DMS79 treated with DMSO at 0.1 percent for 48 hours (cell line): ENCODE results near the gene NKG7.

Experiments
- DNase-seq: peaks from one replicate; lab custom pipeline; 2025; lab: John Stamatoyannopoulos, UW

The NKG7 gene

DNA sequence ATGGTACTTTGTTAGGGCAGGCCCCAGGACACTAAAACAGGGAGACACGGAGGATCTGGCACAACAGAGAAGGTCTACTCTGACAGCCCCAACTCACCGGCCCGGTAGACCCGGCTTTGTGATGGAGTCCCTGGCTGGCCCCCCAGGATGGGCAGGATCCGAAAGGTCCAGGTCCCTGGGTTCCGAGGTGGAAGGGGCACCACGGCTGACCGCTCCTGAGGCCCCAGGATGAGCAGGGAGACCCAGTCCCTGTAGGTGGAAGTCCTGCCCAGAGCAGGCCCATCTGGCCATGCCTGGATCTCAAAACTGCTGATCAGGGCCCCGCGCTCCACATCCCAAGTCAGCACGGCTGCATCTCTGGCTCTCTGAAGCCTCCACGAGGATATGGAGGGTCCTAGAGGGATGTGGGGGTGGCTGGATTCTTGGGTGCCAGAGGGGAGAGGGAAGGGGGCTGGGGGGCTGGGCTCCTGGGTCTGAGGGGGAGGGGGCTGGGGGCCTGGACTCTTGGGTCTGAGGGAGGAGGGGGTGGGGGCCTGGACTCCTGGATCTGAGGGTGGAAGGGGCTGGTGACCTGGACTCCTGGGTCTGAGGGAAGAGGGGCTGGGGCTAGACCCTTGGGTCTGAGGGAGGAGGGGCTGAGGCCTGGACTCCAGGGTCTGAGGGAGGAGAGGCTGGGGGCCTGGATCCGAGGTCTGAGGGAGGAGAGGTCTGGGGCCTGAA is 35.2 kb downstream of the NKG7 start:
- no peak for DNase-seq

DNA sequence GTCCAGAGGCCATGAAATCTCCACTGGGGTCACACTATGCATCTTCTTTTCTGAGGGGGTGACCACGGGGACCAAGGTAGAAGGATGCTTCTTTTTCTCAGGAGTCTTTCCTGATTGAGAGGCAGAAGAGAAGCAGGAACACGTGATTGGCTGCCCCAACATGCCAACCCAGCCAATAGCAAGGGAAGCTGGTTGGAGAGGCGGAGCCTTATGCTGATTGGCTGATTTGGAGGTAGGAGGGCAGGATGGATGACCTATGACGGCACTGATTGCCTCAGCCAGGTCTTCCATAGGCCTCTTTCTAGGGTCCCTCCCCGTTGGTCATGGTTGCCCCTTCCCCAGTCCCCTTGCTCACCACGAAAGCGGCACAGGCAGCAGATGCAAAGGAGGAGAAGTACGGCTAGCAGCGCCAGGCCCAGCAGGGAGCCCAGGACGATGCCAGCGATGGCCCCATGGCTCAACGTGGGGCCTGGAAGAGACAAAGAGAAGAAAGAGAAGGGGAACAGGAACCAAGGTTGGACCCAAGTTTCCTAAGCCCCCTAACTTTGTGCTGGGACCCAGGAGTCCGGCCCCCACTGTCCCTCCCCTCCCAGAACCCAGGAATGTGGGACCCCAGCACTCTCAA is 38.5 kb downstream of the NKG7 start:
- DNase-seq: no peak

DNA sequence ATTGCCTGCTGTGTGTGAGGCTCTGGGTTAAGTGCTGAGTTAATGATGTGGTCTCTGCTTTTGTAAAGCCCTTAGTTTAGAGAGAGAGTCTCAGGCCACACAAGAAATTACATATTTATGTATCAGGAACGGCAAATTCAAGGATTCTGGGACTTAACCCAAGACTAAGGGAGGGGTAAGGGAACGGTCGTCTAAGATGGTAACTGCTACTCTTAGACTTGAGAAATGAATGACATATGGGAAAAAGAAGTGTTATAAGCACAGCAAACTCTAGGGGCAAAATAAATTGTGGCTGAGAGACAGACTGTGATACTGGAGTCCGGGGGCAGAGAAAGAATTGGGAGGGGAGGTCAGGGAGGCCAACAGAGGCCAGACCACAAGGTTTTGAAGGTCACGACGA is 40.7 kb downstream of the NKG7 start:
- no peak for DNase-seq

DNA sequence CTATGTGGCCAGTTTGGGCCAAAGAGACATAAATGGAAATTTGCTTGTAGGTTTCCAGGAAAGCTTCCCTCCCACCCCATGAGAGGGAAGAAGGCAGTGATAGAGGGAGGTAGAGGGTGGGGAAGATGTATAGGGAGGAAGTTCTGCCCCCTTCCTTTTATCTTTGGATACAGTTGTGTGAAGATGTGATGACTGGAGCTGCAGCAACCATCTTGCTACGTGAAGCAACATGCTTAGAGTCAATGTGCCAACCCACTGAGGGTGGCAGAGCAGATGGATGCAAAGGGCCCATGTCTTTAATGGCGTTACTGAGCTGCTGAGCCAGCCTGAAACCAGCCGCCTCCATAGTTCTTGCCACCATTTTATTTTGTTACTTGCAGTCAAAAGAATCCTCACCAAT is 41.3 kb downstream of the NKG7 start:
- no peak for DNase-seq

DNA sequence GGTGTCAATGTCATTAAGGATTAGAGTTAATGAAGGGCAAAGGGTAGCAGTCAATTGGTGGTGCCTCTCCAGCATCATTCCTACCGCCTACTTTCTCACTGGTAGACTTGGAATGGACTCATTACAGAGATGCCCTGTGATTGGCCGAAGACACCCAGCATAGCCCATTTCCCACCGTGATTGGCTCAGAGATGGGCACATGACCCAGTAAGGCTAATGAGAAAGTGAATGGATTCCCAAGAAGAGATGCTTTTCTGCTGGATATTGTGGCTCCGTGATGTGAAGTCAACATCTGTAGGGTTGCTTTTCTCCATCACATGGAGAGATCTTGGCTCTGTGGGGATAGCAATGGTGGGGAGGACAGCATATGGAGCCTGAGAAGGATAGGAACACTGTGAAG is 42.1 kb downstream of the NKG7 start:
- DNase-seq: no peak

DNA sequence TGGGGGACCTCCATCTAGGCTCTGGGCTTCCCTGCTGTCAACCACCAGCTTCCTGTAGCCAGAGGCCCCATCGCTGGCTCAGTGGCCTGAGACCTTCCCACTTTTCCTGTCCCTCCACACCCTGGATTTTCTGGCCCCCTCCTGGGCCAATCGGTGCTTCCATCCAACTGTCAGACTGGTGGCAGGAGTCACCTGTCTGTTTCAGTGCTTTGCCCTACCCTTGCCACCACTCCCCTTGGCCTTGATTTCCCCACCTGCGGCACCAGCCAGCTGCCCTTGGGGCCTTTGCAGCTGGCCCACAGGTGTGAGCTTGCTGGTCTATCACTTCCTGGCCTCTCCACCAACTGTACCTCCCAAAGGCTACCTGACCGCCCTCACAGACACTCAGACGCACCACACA is 43.0 kb downstream of the NKG7 start:
- DNase-seq: no peak

DNA sequence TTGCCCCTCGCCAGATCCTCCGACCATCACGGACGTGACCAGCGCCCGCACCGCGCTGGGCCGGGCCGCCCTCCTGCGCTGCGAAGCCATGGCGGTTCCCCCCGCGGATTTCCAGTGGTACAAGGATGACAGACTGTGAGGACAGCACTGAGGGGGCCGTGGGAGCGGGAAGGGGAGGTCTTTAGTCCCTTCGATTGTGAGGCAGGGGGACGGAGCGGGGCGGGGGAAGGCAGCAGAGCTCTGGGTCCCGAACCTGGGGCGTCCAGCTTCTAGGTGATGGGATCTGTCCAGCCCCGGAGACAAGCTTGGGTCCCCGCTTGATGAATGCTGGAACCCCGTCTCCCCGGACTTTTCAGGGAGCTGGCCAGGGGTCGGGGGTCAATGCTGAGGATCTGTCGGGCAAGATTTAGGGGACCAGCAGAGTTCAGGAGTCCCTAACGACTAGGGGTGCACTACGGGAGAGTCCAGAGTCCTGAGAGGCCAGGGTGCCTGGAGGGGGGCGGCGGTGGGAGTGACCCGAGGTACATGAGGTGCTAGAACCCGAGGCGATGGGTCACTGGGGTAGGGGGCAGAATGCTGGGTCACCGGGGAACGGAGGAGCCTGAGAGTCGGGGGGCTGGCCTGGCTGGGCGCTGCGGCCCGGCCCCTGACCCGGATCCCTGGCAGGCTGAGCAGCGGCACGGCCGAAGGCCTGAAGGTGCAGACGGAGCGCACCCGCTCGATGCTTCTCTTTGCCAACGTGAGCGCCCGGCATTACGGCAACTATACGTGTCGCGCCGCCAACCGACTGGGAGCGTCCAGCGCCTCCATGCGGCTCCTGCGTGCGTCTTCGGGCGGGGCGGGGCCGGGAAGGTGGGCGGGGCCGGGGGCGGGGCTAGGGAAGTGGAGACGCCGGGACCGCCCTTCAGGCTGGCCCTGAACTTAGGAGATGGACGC is 45.1 kb downstream of the NKG7 start:
- DNase-seq: no peak

DNA sequence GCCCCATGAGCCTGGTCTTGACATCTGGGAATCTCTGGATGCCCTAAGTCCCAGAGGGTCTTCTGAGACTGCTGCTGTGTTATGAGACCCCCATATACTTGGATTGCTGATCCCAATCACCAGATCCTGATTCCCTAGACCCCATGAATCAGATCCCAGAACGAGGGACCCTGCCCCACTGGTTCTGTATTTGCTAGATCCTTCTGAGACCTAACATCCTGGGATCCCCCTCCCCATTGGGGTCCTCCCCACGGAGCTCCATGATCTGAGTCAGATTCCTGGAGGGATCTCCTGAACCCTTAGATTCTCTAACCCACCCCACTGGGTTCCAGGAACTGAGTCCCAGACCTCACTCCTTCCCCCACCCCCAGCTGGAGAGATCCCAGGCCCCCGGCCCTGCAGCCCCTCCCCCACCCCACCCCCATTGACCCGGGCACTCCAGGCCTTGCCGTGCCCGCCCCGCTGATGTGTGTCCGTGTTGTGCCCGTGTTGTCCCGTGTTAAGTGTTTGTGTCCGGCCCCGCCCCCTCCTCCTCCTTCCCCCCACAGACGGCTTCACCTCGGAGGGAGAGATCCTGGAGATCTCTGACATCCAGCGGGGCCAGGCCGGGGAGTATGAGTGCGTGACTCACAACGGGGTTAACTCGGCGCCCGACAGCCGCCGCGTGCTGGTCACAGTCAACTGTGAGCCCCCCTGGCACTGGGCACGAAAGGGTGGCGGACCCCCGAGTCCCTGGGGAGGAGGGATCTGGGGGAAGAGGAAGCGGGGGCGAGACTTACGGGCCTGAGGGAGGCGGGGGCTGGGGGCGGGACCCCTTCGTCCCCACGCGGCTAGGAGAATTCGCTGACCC is 46.0 kb downstream of the NKG7 start:
- DNase-seq: no peak

DNA sequence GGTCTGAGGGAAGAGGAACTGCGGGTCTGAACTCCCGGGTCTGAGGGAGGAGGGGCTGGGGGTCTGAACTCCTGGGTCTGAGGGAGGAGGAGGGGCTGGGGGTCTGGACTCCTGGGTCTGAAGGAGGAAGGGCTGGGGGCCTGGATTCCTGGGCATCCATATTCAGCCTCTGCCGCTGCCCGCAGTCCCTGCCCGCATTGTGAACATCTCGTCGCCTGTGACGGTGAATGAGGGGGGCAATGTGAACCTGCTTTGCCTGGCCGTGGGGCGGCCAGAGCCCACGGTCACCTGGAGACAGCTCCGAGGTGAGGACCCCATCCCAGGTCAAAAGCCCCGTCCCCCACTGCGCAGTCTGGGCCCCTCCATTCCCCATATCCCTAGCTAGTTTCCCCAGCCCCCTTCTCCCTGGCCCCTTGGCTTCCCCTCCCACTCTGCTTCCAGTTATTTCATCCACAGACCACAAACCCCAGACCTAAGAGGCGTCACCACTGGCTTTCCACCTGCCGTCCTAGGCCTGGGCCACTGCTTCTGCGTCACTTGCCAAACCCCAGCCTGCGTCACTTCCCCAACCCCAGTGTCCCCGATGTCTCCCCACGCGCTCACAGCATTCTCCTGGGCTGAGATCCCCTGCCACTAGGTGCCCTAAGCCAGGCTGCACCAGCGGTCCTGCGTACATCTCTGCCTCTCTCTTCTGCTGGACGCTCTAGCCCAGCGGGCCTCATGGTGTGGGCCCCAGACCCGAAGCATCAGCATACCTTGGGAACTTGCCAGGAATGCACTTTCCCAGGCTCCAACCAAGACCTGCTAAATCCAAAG is 47.1 kb downstream of the NKG7 start:
- no peak for DNase-seq

DNA sequence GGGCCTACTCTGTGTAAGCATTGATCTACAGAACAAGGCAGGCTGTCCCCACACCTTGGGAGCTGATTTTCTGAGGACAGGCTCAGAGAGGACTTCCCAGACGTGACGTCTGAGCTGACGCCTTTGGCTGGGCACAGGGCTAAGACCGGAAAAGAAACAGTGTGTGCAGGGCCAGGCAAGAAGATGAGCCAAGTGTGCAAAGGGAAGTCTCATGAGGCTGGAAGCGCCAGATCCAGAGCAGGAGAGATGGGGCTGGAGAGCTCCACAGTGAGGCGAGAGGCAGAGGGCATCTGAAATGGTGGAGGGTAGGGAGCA is 48.3 kb downstream of the NKG7 start:
- no peak for DNase-seq

DNA sequence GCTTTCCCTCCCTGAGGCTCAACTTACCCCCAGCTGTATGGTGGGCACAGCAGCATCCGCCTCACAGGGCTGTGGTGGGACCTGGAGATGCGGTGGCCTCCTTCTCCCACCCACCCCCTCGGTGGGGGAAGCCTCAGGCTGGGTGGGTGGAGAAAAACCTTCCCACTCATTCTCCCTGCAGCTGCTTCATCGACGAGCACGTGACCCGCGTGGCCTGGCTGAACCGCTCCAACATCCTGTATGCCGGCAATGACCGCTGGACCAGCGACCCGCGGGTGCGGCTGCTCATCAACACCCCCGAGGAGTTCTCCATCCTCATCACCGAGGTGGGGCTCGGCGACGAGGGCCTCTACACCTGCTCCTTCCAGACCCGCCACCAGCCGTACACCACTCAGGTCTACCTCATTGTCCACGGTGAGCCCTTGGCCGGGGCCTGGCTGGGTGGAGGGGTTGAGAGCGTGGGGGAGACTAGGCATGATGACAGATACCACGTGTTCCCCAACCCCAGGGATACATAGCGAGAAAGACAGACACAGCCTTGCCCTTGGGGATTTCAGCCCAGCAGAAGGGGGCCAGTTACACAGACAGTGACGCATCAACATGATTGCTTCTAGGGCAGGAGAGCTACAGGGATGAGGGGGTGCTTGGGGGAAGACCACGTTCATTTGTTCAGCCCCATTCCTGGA is 48.8 kb downstream of the NKG7 start:
- no peak for DNase-seq

DNA sequence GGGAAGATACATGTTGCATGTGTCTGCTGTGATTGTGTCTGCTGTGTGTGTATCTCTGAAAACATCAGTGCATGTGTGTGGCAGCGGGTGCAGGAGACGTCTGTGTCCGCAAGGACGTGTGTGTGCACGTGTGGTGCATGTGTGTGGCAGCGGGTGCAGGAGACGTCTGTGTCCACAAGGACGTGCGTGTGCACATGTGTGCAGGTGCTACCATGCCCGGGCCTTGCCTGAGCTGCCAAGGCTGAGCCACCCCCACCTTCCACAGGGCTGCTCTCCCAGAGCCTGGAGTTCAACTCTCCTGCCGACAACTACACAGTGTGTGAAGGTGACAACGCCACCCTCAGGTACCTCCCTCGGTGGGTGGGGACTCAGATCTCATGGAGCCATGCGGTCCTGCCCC is 50.7 kb downstream of the NKG7 start:
- DNase-seq: no peak
